Measurements from ENCODE around the gene APAF1. TPM values are rescaled to one million over a fixed set of nuclear protein-coding genes. Genes with fewer than 3 reads are reported as not detected.
A peak's percentile ranks its signal among the peaks of the same experiment; 100 is the strongest.
"Not testable (repeated sequence)": the region's sequence is repeated elsewhere in the genome, so short reads cannot be mapped to it uniquely, and the experiment has no call there.

The APAF1 gene, protein sequence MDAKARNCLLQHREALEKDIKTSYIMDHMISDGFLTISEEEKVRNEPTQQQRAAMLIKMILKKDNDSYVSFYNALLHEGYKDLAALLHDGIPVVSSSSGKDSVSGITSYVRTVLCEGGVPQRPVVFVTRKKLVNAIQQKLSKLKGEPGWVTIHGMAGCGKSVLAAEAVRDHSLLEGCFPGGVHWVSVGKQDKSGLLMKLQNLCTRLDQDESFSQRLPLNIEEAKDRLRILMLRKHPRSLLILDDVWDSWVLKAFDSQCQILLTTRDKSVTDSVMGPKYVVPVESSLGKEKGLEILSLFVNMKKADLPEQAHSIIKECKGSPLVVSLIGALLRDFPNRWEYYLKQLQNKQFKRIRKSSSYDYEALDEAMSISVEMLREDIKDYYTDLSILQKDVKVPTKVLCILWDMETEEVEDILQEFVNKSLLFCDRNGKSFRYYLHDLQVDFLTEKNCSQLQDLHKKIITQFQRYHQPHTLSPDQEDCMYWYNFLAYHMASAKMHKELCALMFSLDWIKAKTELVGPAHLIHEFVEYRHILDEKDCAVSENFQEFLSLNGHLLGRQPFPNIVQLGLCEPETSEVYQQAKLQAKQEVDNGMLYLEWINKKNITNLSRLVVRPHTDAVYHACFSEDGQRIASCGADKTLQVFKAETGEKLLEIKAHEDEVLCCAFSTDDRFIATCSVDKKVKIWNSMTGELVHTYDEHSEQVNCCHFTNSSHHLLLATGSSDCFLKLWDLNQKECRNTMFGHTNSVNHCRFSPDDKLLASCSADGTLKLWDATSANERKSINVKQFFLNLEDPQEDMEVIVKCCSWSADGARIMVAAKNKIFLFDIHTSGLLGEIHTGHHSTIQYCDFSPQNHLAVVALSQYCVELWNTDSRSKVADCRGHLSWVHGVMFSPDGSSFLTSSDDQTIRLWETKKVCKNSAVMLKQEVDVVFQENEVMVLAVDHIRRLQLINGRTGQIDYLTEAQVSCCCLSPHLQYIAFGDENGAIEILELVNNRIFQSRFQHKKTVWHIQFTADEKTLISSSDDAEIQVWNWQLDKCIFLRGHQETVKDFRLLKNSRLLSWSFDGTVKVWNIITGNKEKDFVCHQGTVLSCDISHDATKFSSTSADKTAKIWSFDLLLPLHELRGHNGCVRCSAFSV (N-terminal part only)
- 13.3 and 14.9 TPM in 2 replicates for total RNA-seq (2014; rRNA removed; shearing (Covaris generic))

DNA sequence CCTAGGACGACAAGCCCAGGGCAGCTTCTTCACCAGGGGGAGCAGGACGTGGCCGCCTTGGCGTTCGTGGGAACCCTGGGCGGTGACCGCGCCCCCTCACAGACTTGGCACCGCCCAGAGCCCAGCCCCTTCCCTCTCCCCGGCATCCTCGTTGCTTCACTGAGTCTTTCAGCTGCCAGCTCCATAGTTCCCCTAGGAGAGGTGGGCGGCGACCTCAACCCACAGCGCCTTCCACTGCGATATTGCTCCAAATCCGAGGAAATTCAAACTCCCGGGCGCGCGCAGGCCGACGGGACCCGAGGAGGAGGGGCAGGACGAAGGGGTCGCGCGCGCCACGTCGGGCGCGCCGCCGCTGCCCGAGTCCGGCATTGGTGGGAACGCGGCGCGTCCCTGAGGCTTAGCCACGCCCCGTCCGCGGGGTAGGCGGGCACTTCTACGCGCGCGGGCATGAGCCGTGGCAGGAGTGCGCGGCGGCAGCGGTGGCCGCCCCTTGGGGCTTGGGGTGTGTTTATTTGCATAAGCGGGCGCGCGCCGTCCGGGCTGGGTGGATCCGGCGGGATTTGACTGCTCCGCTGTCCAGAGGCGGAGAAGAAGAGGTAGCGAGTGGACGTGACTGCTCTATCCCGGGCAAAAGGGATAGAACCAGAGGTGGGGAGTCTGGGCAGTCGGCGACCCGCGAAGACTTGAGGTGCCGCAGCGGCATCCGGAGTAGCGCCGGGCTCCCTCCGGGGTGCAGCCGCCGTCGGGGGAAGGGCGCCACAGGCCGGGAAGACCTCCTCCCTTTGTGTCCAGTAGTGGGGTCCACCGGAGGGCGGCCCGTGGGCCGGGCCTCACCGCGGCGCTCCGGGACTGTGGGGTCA lies at the start of gene APAF1, which contains the start of gene IKBIP:
Gene APAF1, plus strand, starts transcription at position 579 of the 860 bp plus-strand sequence. CDS start 3,070 bp downstream, outside the sequence.
Gene IKBIP, minus strand, starts transcription at position 77 of the 860 bp plus-strand sequence. CDS start 87 bp downstream, outside the sequence.
- peak; percentile 99 for DNase-seq (ENCODE audit: low read depth)

DNA sequence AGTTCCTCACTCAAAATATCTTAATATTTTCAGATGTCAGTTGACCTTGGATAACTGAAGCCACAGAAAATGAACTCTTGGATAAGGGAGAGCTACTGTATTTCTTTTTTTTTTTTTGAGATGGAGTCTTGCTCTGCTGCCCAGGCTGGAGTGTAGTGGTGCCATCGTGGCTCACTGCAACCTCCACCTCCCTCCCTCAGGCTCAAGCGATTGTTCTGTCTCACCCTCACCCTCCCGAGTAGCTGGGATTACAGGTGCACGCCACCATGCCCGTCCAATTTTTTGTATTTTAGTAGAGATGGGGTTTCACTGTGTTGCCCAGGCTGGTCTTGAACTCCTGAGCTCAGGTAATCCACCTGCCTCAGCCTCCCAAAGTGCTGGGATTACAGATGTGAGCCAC lies 47.8 kb upstream of the APAF1 start:
- DNase-seq (ENCODE audit: low read depth) = not testable (repeated sequence)

DNA sequence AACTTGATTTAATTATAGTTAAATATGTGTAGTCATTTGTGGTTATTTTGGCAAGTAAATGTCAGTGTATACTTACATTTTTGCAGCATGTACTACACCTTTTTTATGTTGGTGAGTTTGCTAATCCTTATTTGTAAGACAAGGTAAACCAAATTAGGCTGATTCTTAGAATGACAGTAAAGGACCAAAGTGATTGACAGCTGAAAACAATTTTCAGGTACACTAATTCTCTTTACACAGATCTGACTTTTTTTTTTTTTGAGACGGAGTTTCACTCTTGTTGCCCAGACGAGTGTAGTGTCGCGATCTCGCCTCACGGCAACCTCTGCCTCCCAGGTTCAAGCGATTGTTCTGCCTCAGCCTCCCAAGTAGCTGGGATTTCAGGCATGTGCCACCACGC lies 43.2 kb upstream of the APAF1 start:
- no peak for DNase-seq (ENCODE audit: low read depth)

DNA sequence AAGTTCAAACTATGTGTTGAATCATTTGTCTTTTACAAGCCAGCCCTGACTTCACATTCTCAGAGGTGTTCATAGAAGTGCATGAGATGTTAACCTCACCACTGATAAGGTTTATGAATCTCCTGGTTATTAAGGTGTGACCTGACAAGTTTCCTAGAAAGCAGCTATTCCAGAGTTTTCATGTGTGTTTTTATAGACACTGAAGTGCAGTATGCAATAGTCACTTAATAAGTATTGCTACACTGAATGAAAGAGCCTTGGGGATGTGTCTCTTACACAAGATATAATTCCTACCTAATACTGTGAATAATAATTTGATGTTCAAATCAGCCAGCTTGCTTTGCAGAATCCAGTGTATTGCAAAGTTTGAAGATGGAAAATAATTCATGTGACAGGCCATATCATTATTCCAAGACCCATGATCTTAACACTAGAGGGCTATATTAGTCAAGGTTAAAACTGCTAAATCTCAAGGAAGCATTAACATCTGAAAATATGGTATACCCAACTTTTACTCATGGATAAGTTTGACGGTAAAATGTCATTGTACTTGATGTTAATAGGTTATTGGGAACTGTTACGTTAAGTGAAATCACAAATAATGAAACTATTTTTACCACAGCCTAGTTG lies 38.6 kb upstream of the APAF1 start:
- DNase-seq (ENCODE audit: low read depth) = no peak

DNA sequence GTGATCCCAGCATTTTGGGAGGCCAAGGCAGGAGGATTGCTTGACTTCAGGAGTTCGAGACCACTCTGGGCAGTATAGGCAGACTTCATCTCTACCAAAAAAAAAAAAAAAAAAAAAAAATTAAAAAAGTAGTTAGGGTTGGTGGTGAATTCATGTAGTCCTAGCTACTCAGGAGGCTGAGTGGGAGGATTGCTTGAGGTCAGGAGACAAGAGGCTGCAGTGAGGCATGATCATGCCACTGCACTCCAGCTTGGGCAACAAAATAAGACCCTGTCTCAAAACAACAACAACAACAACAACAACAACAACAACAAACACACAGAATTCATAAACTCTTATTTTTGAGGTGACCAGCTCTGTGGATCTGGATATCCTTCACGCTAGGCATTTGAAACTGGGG lies 34.5 kb upstream of the APAF1 start:
- DNase-seq (ENCODE audit: low read depth) = no peak

DNA sequence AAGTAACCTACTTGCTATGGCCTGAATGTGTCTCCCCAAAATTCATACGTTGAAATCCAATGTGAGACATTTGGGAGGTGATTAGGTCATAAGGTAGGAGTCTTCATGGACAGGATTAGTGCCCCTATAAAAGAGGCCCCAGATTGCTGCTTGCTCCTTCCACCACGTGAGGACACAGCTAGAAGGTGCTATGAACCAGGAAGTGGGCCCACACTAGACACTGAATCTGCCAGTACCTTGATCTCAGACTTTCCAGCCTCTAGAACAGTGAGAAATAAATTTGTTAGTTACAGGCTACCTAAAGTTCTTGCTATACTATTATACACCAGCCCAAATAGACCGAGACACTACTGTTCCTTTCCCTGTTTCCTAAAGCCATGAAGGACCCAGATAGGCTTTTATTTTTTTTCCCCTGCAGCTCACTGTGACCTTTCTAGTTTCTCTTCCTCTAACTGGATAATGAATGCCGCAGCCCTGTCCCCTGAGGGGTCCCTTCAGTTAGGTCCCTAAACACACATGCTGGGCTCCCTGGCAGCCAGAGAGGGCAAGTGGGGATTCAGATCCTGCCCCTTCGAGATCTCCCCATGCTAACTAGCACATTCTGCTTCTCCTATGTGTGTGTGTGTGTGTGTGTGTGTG lies 32.3 kb upstream of the APAF1 start:
- no peak for DNase-seq (ENCODE audit: low read depth)

DNA sequence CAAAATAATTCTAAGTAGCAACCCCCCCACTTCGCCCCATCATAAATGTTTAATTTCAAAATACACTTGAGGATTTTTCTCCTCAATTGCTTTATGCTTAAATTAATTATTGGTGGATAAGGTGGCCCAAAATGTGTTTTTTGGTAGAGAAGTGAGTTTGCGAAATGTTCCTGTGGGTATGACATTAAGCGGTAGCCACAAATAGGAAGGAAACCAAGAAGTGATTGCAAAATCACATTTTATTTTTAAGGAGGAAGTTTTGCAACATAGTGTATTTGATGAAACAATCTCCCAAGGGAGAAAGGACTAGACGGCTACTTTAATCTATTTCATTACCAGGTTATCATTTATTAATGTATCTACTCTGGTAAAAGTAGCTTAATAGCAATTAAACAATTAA lies 26.1 kb upstream of the APAF1 start:
- DNase-seq (ENCODE audit: low read depth) = no peak

DNA sequence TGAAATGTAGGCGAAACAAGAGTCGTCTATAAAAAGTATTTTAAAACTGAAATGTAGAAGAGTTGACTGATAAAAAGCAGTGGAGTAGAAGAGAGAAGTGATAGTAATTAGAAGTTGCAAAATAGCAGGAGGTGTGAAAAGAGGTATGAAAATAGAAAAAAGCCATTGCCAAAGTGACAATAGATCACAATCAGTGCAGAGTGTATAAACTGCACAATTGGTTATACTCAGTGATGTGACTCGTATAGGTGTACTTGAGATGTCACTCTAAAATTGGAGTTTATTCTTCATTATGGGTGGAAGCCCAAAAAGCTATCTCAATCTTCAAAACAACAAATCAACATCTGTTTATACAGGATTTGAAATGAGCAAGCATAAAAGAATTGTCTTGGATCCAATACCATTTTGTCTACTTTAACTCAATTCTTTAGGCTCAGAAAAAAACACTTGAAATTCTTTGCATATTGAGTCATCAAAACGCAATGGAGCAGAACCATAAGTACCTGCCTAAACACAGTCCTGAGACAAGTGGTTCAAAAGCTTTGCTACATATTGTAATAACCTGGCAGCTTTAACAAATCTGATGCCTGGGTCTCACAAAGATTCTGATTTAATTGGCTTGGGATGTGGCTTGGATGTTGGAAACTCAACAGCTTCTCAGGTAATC lies 9.3 kb upstream of the APAF1 start:
- DNase-seq (ENCODE audit: low read depth) = peak; percentile 64

DNA sequence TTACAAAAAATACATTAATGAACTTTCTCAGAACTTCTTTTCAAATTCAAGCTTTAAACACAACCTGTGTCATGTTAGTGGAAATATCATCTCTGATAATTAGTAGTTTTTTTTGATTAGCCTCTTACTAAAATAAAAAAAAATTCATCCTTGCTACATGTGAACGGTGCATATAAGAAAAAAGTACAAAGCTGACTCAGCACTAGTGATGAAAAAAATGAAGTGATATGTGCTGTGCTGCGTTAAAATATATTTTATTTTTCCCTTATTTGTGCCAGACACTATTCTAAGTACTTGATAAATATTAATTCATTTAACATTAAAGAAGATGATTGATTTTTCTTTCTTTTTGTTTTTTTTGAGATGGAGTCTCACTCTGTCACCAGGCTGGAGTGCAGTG lies 8.0 kb upstream of the APAF1 start:
- no peak for DNase-seq (ENCODE audit: low read depth)

DNA sequence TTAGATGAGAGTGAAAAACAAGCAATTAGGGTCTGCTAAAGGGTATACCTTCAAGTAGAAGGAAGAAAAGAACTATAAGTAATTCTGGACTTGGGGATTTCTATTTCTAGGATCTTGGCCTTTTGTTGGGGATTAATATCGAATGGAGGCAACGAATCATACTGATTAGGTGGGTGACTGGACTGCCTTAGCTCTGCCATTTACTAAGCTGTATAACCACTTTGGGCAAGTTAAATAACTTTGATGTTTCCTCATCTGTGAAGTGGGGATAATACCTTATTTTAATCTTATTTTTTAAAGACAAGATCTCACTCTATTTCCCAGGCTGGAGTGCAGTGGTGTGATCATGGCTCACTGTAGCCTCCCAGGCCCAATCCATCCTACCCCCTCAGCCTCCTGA lies 7.1 kb upstream of the APAF1 start:
- no peak for DNase-seq (ENCODE audit: low read depth)

DNA sequence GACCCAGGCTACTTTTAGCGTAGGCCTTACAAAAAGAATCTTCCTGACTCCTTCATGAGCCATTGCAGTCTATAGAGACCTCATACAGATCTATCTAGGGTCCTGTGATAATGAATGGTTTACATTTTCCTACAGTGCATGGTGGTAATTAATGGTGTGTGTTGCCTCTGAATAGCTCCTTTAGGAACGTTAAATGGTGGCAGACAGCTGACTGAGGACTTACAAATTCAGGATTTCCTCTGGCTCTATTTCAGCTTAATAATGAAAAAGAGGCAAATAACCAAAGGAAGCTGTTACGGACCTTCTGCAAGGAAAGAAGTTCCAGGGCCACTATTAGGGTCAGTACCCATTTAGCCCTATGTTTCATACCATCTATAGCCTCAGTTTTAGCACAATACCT lies 5.6 kb upstream of the APAF1 start:
- no peak for DNase-seq (ENCODE audit: low read depth)

DNA sequence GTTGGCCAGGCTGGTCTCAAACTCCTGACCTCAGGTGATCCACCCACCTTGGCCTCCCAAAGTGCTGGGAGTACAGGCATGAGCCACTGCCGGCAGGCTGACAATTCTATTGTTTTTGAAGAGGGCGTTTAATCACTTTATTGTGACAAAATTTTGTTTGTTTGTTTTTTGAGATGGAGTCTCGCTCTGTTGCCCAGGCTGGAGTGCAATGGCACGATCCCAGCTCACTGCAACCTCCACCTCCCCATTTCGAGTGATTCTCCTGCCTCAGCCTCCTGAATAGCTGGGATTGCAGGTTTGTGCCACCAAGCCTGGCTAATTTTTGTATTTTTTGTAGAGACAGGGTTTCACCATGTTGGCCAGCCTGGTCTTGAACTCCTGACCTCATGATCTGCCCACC lies 2.3 kb upstream of the APAF1 start:
- DNase-seq (ENCODE audit: low read depth) = not testable (repeated sequence)

DNA sequence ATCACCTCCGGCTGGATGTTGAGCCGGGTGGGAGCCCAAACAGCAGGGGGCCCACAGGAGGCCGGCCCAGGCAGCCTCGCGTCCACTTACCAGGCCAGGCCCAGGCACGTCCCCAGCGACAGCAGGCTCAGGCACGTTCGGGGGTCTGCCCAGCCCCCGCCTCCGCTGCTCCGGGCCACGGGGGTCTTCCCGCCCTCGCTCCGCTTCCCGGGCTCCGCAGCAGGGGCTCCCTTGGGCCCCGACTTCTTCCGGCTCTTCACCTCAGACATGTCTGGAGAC lies 718 bp upstream of the APAF1 start:
- peak; percentile 60 for DNase-seq (ENCODE audit: low read depth)

DNA sequence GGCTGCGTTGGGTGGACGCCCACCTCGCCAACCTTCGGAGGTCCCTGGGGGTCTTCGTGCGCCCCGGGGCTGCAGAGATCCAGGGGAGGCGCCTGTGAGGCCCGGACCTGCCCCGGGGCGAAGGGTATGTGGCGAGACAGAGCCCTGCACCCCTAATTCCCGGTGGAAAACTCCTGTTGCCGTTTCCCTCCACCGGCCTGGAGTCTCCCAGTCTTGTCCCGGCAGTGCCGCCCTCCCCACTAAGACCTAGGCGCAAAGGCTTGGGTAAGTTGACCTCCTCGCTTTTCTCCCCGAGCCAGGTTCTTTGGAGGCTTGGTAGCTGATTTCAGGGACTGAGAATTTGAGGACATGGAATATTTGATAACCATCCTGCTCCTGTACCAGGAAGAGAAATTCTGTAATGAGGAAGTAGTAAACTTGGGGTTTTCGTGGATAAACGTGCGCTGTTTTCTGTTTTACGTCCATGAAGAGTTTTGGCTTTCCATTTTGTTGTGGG lies 530 bp downstream of the APAF1 start:
- DNase-seq (ENCODE audit: low read depth) = peak; percentile 29

DNA sequence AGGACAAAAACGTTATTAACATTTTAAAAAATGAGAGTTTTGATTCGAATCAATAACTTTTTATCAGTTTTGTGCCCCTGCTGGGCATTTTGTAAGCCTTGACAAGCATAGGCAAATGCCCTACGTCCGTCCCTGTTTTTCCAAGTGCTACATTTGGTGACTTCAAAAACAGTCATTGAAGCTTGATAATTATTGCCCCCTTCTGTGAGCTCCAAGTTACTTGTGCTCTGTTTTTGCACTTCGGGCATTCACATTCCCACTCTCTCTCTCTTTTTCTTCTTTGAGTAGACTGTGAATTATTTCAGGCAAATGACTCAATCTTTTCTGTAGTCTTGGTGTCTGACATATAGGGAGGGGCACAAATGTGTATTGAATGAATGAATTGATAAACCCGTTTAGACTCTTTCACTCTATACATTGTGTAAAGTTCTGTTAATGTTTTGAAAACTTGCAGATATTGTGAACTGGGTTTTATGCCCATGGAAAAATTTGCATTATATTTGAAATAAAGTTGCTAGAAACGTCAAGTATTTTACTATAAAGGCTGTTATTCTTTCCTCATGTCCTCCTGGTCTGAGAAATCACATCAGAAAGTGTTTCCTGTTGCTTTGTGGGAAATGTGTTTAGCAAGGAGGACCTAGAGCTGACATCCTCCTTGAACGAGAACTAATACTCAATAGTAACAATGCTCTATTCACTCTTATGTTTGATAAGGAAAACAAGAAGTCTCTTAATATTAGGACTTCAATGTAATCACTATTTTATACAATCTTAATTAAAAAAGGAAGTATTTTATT lies 1.4 kb downstream of the APAF1 start:
- peak; percentile 12 for DNase-seq (ENCODE audit: low read depth)

DNA sequence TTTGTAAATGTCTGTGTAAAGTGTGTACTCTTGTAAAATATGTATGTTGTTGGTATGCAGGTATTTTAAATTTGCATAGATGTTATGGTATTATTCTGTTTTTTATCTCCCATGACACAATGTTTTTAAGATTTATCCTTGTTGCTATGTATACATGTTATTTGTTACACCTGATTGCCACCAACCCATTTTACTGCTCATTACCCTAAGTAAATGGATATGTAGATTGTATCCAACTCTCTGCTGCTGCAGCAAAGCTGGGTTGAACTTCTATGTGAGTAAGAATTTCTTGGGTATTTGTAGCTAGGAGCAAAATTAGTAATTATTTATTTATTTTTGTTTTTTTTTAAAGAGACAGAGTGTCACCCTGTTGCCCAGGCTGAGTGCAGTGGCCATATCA lies 6.2 kb downstream of the APAF1 start:
- DNase-seq (ENCODE audit: low read depth) = no peak

DNA sequence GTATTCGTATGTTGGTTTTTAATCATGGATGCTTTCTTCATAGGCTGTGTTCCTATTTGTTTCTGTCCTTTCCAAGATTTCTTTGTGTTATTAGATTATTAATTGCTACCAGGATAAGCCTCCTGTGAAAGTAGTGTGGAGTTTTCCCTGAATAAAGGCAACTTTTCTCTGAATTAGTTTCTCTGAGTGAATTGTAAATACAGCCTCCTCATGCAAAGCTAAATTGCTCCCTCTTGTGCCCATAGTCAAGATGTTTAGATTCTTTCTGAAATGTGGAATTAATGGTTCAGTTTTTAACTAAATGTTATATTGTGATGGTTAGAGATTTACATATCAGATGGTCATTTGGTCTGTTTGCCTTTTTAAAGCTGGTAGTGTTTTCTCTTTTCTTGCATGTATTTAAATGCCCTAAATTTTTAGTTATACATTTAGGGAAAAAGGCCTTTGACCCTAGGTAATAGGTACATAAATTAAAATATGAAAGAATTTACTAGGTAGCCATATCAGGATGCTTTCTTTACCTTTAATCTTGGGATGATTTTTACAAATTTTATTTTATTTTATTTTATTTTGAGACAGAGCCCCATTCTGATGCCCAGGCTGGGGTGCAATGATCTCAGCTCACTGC lies 8.9 kb downstream of the APAF1 start:
- peak; percentile 46 for DNase-seq (ENCODE audit: low read depth)
